ENCODE results near the gene CADPS.

CADPS gene

DNA sequence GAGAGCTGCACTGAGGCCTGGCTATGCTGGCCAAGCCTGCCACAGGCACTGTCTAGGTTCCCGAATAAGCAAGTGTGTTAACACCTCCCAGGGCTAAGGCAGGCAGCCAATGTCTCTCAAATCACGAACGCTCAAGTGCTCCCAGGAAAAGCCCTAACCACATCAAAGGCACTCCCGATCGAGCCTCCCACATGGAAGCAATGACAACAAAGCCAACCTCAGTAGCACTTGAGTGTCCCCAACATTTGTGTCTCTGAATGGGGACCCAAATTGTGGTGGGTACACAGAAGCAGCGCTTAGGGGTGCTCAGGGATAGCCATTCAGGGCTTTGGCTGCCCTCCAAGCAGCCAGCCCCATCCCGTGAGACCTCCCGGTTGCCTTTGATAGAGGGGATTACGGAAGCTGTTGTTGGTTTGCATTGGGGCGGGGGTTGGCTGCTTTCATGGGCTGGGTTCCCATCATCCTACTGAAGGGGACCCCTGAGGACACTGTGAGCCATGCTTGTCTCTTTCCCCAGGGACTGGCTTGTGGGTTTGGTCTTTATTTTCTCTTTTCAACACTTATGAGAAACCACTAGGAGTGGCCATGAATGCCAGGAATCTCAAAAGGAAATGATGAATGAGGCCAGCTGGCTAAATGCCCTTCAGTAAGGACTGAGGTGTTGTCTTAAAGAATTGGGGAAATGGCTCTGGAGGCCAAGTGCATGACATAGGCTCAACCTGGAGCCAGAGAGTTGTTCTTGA, 267.8 kb downstream of the CADPS start:
- H3K27me3 ChIP-seq (ENCODE audit: control insufficient read depth in 2 of 2, insufficient read depth in 2 of 2, low read length in 2 of 2): peaks cover 0 to 2% of the 10 kb centered on the region in 2 donors
- no peak overlapping the region for H3K4me3 ChIP-seq (ENCODE audit: low read length in 2 of 2)
- H3K9ac ChIP-seq (ENCODE audit: low read depth in 1 of 2, low read length in 2 of 2): no peak overlapping the region
- no peak overlapping the region for H3K27ac ChIP-seq (ENCODE audit: low read depth in 2 of 2, low read length in 2 of 2)
- no peaks in the 10 kb centered on the region for H3K9me3 ChIP-seq (ENCODE audit: control insufficient read depth in 2 of 2, low read length in 2 of 2)
- no peaks in the 10 kb centered on the region for H3K36me3 ChIP-seq (ENCODE audit: control insufficient read depth in 2 of 2, insufficient read depth in 2 of 2, low read length in 2 of 2)
- H3K4me1 ChIP-seq (ENCODE audit: control insufficient read depth in 2 of 2, insufficient read depth in 2 of 2, low read length in 2 of 2): no peaks in the 10 kb centered on the region

DNA sequence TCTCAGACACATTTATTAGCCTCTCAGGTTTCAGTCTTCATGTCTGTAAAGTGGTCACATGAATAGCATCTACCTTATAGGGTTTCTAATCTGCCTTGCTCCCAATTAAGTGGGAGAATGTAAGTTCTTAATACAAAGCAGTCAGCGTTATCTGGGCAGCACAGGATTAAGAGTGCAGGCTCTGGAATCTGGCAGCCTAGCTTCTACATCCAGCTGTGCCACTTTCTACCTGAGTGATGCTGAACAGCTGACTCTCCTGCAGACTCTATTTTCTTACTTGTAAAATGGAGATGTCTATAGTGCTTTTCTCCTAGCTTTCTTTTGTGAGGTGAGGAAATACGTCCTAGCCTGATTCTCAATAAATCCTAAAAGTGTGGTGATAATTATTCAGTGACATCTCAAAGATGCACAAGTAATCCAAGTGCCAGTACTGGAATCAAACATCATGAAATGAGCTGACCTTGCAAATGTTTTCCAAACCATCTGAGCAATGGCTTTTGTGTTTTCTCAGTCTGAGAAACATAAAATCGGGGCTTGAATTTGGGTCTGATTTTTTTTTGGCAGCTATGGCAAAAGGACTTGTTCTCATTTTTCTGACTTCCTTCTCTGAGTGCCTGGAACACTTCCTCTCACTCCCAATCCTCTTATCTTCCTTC, 269.7 kb downstream of the CADPS start:
- Histone ChIP-seq H3K4me1 (ENCODE audit: control insufficient read depth in 2 of 2, insufficient read depth in 2 of 2, low read length in 2 of 2) (no peaks in the 10 kb centered on the region), H3K4me3 (ENCODE audit: low read length in 2 of 2) (no peak overlapping the region), H3K27me3 (ENCODE audit: control insufficient read depth in 2 of 2, insufficient read depth in 2 of 2, low read length in 2 of 2) (peaks cover 0 to 2% of the 10 kb centered on the region in 2 donors), H3K36me3 (ENCODE audit: control insufficient read depth in 2 of 2, insufficient read depth in 2 of 2, low read length in 2 of 2) (no peaks in the 10 kb centered on the region), H3K9me3 (ENCODE audit: control insufficient read depth in 2 of 2, low read length in 2 of 2) (no peaks in the 10 kb centered on the region), H3K9ac (ENCODE audit: low read depth in 1 of 2, low read length in 2 of 2) (no peak overlapping the region), H3K27ac (ENCODE audit: low read depth in 2 of 2, low read length in 2 of 2) (no peak overlapping the region)

DNA sequence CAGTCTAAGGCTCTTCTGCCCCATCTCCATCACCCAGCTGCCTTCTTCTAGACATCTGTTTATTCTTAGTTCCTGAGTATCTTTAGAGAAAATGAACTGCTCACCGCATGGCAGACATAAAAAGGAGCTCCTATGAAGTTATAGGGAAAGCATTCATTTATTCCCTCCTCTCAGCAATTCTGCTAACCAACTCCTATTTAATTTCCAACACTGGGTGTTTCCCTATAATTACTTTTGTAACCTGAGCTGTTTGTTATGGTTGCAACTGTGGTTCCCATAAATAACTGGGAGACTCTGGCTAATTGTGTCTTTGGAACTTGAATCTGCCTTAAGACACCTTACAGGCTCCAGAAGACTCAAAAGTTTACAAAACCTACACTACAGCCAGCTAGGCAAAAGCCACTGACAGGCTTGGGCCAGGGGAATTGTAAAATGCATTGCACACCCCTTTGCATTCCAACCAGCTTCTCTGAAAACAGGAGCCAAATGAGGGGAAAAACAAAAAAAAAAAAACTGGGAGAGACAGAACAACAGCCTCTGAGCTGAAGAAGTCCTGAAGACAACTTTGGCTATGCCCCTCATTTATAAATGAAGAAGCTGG, 270.4 kb downstream of the CADPS start:
- H3K9me3 ChIP-seq (ENCODE audit: control insufficient read depth in 2 of 2, low read length in 2 of 2): no peaks in the 10 kb centered on the region
- peaks cover 0 to 2% of the 10 kb centered on the region in 2 donors for H3K27me3 ChIP-seq (ENCODE audit: control insufficient read depth in 2 of 2, insufficient read depth in 2 of 2, low read length in 2 of 2)
- H3K36me3 ChIP-seq (ENCODE audit: control insufficient read depth in 2 of 2, insufficient read depth in 2 of 2, low read length in 2 of 2): no peaks in the 10 kb centered on the region
- no peaks in the 10 kb centered on the region for H3K4me1 ChIP-seq (ENCODE audit: control insufficient read depth in 2 of 2, insufficient read depth in 2 of 2, low read length in 2 of 2)
- no peak overlapping the region for H3K9ac ChIP-seq (ENCODE audit: low read depth in 1 of 2, low read length in 2 of 2)
- H3K4me3 ChIP-seq (ENCODE audit: low read length in 2 of 2): no peak overlapping the region
- no peak overlapping the region for H3K27ac ChIP-seq (ENCODE audit: low read depth in 2 of 2, low read length in 2 of 2)

- H3K27ac ChIP-seq (ENCODE audit: low read depth in 2 of 2, low read length in 2 of 2): no peak overlapping the region
- H3K9me3 ChIP-seq (ENCODE audit: control insufficient read depth in 2 of 2, low read length in 2 of 2): no peaks in the 10 kb centered on the region
- no peaks in the 10 kb centered on the region for H3K4me1 ChIP-seq (ENCODE audit: control insufficient read depth in 2 of 2, insufficient read depth in 2 of 2, low read length in 2 of 2)
- H3K4me3 ChIP-seq (ENCODE audit: low read length in 2 of 2): no peak overlapping the region
- no peak overlapping the region for H3K9ac ChIP-seq (ENCODE audit: low read depth in 1 of 2, low read length in 2 of 2)
- peaks cover 0 to 2% of the 10 kb centered on the region in 2 donors for H3K27me3 ChIP-seq (ENCODE audit: control insufficient read depth in 2 of 2, insufficient read depth in 2 of 2, low read length in 2 of 2)
- no peaks in the 10 kb centered on the region for H3K36me3 ChIP-seq (ENCODE audit: control insufficient read depth in 2 of 2, insufficient read depth in 2 of 2, low read length in 2 of 2)
These were observed 270.9 kb downstream of the CADPS start for GRCh38 chr3:62604298-62604697.

DNA sequence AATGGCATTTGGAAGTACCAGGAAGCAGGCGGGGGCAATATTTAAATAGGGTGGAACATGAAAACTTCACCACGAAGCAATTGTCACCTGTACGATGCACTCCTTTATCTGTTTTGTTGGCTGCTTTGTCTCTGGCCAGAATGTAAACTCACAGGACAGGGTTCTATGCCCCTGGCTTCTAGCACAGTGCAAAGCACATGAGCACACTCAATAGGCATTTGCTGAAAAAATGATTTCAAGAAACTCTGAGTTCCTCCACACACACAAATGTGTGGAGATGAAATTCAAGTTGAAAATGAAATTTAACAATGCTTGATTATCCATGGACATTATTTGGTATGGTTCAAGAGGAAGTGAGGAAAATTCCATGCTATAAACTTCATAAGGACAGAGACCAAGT, 272.2 kb downstream of the CADPS start:
- no peak overlapping the region for H3K27ac ChIP-seq (ENCODE audit: low read depth in 2 of 2, low read length in 2 of 2)

DNA sequence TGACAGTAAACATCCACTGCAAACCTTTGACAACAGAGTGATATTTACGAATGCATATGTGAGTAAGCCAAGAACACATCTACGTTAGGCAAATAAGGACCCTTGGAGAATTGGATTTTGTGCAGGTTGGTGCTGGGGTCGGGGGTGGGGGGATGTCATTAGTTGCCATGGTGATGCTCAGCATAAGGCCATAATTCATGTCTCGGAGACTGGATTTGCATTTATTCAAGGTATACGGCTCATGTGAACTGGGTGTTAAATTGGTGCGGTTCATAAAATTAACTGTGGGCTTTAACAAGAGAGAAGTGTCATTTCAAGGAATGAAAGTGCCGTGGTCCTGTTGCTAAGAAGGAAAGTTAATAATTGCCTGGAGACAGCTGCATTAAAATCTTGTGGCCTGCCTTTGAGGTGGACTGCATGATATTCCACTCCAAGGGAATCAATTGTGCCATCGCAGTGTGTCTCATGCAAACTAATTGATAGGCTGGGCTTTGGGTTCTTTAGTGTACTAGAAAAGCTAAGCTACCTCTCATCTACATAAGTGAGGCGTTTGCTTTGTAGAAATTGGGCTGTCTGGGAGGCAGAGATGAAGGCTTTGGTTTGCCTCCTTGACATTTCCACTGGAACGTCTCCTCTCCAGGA, 273.0 kb downstream of the CADPS start:
- Histone ChIP-seq H3K4me3 (ENCODE audit: low read length in 2 of 2) (no peak overlapping the region), H3K27ac (ENCODE audit: low read depth in 2 of 2, low read length in 2 of 2) (no peak overlapping the region), H3K9ac (ENCODE audit: low read depth in 1 of 2, low read length in 2 of 2) (no peak overlapping the region), H3K27me3 (ENCODE audit: control insufficient read depth in 2 of 2, insufficient read depth in 2 of 2, low read length in 2 of 2) (peaks cover 0 to 2% of the 10 kb centered on the region in 2 donors), H3K9me3 (ENCODE audit: control insufficient read depth in 2 of 2, low read length in 2 of 2) (no peaks in the 10 kb centered on the region), H3K4me1 (ENCODE audit: control insufficient read depth in 2 of 2, insufficient read depth in 2 of 2, low read length in 2 of 2) (no peaks in the 10 kb centered on the region), H3K36me3 (ENCODE audit: control insufficient read depth in 2 of 2, insufficient read depth in 2 of 2, low read length in 2 of 2) (no peaks in the 10 kb centered on the region)

More for the DNA sequence above, 272.2 kb downstream of the CADPS start:
- no peaks in the 10 kb centered on the region for H3K9me3 ChIP-seq (ENCODE audit: control insufficient read depth in 2 of 2, low read length in 2 of 2)
- no peaks in the 10 kb centered on the region for H3K4me1 ChIP-seq (ENCODE audit: control insufficient read depth in 2 of 2, insufficient read depth in 2 of 2, low read length in 2 of 2)
- peaks cover 0 to 2% of the 10 kb centered on the region in 2 donors for H3K27me3 ChIP-seq (ENCODE audit: control insufficient read depth in 2 of 2, insufficient read depth in 2 of 2, low read length in 2 of 2)
- no peak overlapping the region for H3K9ac ChIP-seq (ENCODE audit: low read depth in 1 of 2, low read length in 2 of 2)
- H3K36me3 ChIP-seq (ENCODE audit: control insufficient read depth in 2 of 2, insufficient read depth in 2 of 2, low read length in 2 of 2): no peaks in the 10 kb centered on the region
- H3K4me3 ChIP-seq (ENCODE audit: low read length in 2 of 2): no peak overlapping the region

- no peaks in the 10 kb centered on the region for H3K36me3 ChIP-seq (ENCODE audit: control insufficient read depth in 2 of 2, insufficient read depth in 2 of 2, low read length in 2 of 2)
- H3K9me3 ChIP-seq (ENCODE audit: control insufficient read depth in 2 of 2, low read length in 2 of 2): no peaks in the 10 kb centered on the region
- H3K9ac ChIP-seq (ENCODE audit: low read depth in 1 of 2, low read length in 2 of 2): no peak overlapping the region
- no peak overlapping the region for H3K27ac ChIP-seq (ENCODE audit: low read depth in 2 of 2, low read length in 2 of 2)
- no peaks in the 10 kb centered on the region for H3K4me1 ChIP-seq (ENCODE audit: control insufficient read depth in 2 of 2, insufficient read depth in 2 of 2, low read length in 2 of 2)
- no peak overlapping the region for H3K4me3 ChIP-seq (ENCODE audit: low read length in 2 of 2)
- peaks cover 0 to 2% of the 10 kb centered on the region in 2 donors for H3K27me3 ChIP-seq (ENCODE audit: control insufficient read depth in 2 of 2, insufficient read depth in 2 of 2, low read length in 2 of 2)
These were observed 273.8 kb downstream of the CADPS start for GRCh38 chr3:62601238-62602070.

GRCh38 chr3:62600033-62600432, 275.2 kb downstream of the CADPS start:
- no peaks in the 10 kb centered on the region for H3K9me3 ChIP-seq (ENCODE audit: control insufficient read depth in 2 of 2, low read length in 2 of 2)
- no peaks in the 10 kb centered on the region for H3K4me1 ChIP-seq (ENCODE audit: control insufficient read depth in 2 of 2, insufficient read depth in 2 of 2, low read length in 2 of 2)
- H3K36me3 ChIP-seq (ENCODE audit: control insufficient read depth in 2 of 2, insufficient read depth in 2 of 2, low read length in 2 of 2): no peaks in the 10 kb centered on the region

GRCh38 chr3:62597491-62597890, 277.7 kb downstream of the CADPS start:
- Histone ChIP-seq H3K9ac (ENCODE audit: low read depth in 1 of 2, low read length in 2 of 2) (no peak overlapping the region), H3K27ac (ENCODE audit: low read depth in 2 of 2, low read length in 2 of 2) (no peak overlapping the region), H3K27me3 (ENCODE audit: control insufficient read depth in 2 of 2, insufficient read depth in 2 of 2, low read length in 2 of 2) (no peaks in the 10 kb centered on the region), H3K4me1 (ENCODE audit: control insufficient read depth in 2 of 2, insufficient read depth in 2 of 2, low read length in 2 of 2) (no peaks in the 10 kb centered on the region), H3K9me3 (ENCODE audit: control insufficient read depth in 2 of 2, low read length in 2 of 2) (no peaks in the 10 kb centered on the region), H3K36me3 (ENCODE audit: control insufficient read depth in 2 of 2, insufficient read depth in 2 of 2, low read length in 2 of 2) (no peaks in the 10 kb centered on the region), H3K4me3 (ENCODE audit: low read length in 2 of 2) (no peak overlapping the region)

More at GRCh38 chr3:62600033-62600432, 275.2 kb downstream of the CADPS start:
- H3K9ac ChIP-seq (ENCODE audit: low read depth in 1 of 2, low read length in 2 of 2): no peak overlapping the region
- no peak overlapping the region for H3K27ac ChIP-seq (ENCODE audit: low read depth in 2 of 2, low read length in 2 of 2)
- peaks cover 0 to 2% of the 10 kb centered on the region in 2 donors for H3K27me3 ChIP-seq (ENCODE audit: control insufficient read depth in 2 of 2, insufficient read depth in 2 of 2, low read length in 2 of 2)
- H3K4me3 ChIP-seq (ENCODE audit: low read length in 2 of 2): no peak overlapping the region
